ENCODE measurements around the gene MYO1H.

The MYO1H gene

DNA sequence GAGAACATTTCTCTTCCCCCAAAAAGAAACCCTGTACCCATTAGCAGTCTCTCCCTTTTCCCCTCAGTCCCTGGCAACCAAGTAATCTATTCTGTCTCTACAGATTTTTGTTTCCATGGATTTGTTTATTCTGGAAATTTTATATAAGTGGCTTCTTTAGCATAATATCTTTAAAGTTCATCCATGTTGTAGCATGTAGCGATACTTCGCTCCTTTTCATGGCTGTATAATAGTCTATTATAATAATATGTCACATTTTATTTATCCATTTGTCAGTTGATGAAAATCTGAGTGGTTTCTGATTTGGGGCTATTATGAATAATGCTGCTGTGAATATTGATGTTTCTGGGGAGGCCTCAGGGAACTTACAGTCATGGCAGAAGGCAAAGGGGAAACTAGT is 12.8 kb upstream of the MYO1H start:
- WGBS (ENCODE audit: extremely low coverage, insufficient coverage, low lambda C conversion rate): no CpG with 5 or more reads among the region's 2 CpGs
- no peak overlapping the region for H4K8ac ChIP-seq (ENCODE audit: low read depth, low read length)
- no peak overlapping the region for H4K5ac ChIP-seq (ENCODE audit: low read length)
- no peak overlapping the region for H3K4me2 ChIP-seq (ENCODE audit: low read length)
- no peak overlapping the region for H2AK5ac ChIP-seq (ENCODE audit: low read length)
- H3K27me3 ChIP-seq (ENCODE audit: insufficient read depth, low read length, poor library complexity): no peaks in the 10 kb centered on the region
- H3K27ac ChIP-seq (ENCODE audit: low read depth, low read length): no peak overlapping the region
- DNase-seq: no peak
- H3K4me3 ChIP-seq (ENCODE audit: low read length): no peak overlapping the region
- H3K79me1 ChIP-seq (ENCODE audit: low read length): no peaks in the 10 kb centered on the region
- no peaks in the 10 kb centered on the region for H3K79me2 ChIP-seq (ENCODE audit: control insufficient read depth, insufficient read depth, low read length)
- no peak overlapping the region for H3K56ac ChIP-seq (ENCODE audit: low read length)
- no peak overlapping the region for H3K23ac ChIP-seq (ENCODE audit: low read length)
- H3K4me1 ChIP-seq (ENCODE audit: control insufficient read depth, low read depth, low read length): no peaks in the 10 kb centered on the region
- H2BK15ac ChIP-seq (replicated peaks; ENCODE audit: low read depth): no peak overlapping the region
- H3K4ac ChIP-seq (ENCODE audit: low read depth, low read length): no peak overlapping the region
- H2BK120ac ChIP-seq (ENCODE audit: low read depth, low read length): no peak overlapping the region
- H2BK5ac ChIP-seq (ENCODE audit: low read length): no peak overlapping the region
- H3K9ac ChIP-seq (ENCODE audit: low read length): no peak overlapping the region
- H3K36me3 ChIP-seq (ENCODE audit: control insufficient read depth, insufficient read depth, low read length): no peaks in the 10 kb centered on the region
- H3K18ac ChIP-seq (ENCODE audit: low read length): no peak overlapping the region

DNA sequence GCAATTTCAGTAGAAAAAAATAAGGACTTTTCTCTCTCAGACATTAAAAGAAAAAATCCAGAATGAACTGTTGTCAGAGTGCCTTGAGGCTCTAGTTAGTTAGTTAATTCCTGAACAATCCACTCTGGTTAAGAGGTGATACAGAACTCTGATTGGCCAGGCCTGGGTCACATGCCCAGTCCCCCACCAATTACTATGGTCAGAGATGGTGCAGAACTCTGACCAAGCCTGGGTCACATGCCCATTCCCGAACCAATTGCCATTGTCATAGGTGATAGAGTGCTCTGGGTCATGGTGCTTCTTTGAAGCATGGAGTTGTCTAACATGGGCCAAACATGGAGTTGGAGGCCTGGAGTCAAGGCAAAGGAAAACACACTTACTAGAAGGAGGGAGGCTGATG is 11.1 kb upstream of the MYO1H start:
- no peak overlapping the region for H3K4ac ChIP-seq (ENCODE audit: low read depth, low read length)
- H2AK5ac ChIP-seq (ENCODE audit: low read length): no peak overlapping the region
- H2BK5ac ChIP-seq (ENCODE audit: low read length): no peak overlapping the region
- no peak overlapping the region for H3K4me3 ChIP-seq (ENCODE audit: low read length)
- no peaks in the 10 kb centered on the region for H3K4me1 ChIP-seq (ENCODE audit: control insufficient read depth, low read depth, low read length)
- H3K27me3 ChIP-seq (ENCODE audit: insufficient read depth, low read length, poor library complexity): no peaks in the 10 kb centered on the region
- no peak overlapping the region for H3K4me2 ChIP-seq (ENCODE audit: low read length)
- H3K9ac ChIP-seq (ENCODE audit: low read length): no peak overlapping the region
- H3K23ac ChIP-seq (ENCODE audit: low read length): no peak overlapping the region
- no peaks in the 10 kb centered on the region for H3K79me2 ChIP-seq (ENCODE audit: control insufficient read depth, insufficient read depth, low read length)
- no peak overlapping the region for H3K56ac ChIP-seq (ENCODE audit: low read length)
- DNase-seq: no peak
- no peak overlapping the region for H2BK120ac ChIP-seq (ENCODE audit: low read depth, low read length)
- H4K8ac ChIP-seq (ENCODE audit: low read depth, low read length): no peak overlapping the region
- H3K27ac ChIP-seq (ENCODE audit: low read depth, low read length): no peak overlapping the region
- H3K36me3 ChIP-seq (ENCODE audit: control insufficient read depth, insufficient read depth, low read length): no peaks in the 10 kb centered on the region
- H2BK15ac ChIP-seq (replicated peaks; ENCODE audit: low read depth): no peak overlapping the region
- no peaks in the 10 kb centered on the region for H3K79me1 ChIP-seq (ENCODE audit: low read length)
- H4K5ac ChIP-seq (ENCODE audit: low read length): no peak overlapping the region
- H3K18ac ChIP-seq (ENCODE audit: low read length): no peak overlapping the region
- WGBS (ENCODE audit: extremely low coverage, insufficient coverage, low lambda C conversion rate): no CpG with 5 or more reads among the region's 1 CpG

DNA sequence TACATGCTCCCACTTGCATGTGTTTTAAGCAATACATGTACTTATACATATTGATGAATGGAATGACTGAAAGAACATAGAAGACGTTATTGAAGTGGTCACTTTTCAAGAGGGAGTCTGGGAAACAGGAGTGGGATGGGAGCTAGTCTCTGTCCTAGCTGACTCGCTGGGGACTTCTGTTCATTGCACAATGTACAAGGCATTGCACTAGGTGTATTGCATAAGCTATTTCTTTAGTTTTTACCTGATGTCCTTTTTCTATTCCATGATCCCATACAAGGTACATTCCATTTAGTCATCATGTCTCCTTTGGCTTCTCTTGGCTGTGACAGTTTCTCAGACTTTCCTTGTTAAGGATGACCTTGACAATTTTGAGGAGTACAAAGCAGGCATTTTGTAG is 4.0 kb upstream of the MYO1H start:
- no peak overlapping the region for H3K4me3 ChIP-seq (ENCODE audit: low read length)
- no peak for DNase-seq
- no peak overlapping the region for H3K18ac ChIP-seq (ENCODE audit: low read length)
- no peaks in the 10 kb centered on the region for H3K79me2 ChIP-seq (ENCODE audit: control insufficient read depth, insufficient read depth, low read length)
- H3K23ac ChIP-seq (ENCODE audit: low read length): no peak overlapping the region
- H4K5ac ChIP-seq (ENCODE audit: low read length): no peak overlapping the region
- no peak overlapping the region for H3K4ac ChIP-seq (ENCODE audit: low read depth, low read length)
- no peak overlapping the region for H3K56ac ChIP-seq (ENCODE audit: low read length)
- H3K9ac ChIP-seq (ENCODE audit: low read length): no peak overlapping the region
- no peak overlapping the region for H2AK5ac ChIP-seq (ENCODE audit: low read length)
- H3K79me1 ChIP-seq (ENCODE audit: low read length): no peaks in the 10 kb centered on the region
- no peak overlapping the region for H2BK120ac ChIP-seq (ENCODE audit: low read depth, low read length)
- no peaks in the 10 kb centered on the region for H3K4me1 ChIP-seq (ENCODE audit: control insufficient read depth, low read depth, low read length)
- H3K27me3 ChIP-seq (ENCODE audit: insufficient read depth, low read length, poor library complexity): no peaks in the 10 kb centered on the region
- no peak overlapping the region for H3K27ac ChIP-seq (ENCODE audit: low read depth, low read length)
- no peak overlapping the region for H3K4me2 ChIP-seq (ENCODE audit: low read length)
- no peaks in the 10 kb centered on the region for H3K36me3 ChIP-seq (ENCODE audit: control insufficient read depth, insufficient read depth, low read length)
- H2BK15ac ChIP-seq (replicated peaks; ENCODE audit: low read depth): no peak overlapping the region
- WGBS (ENCODE audit: extremely low coverage, insufficient coverage, low lambda C conversion rate): no CpG with 5 or more reads among the region's 2 CpGs
- no peak overlapping the region for H2BK5ac ChIP-seq (ENCODE audit: low read length)
- no peak overlapping the region for H4K8ac ChIP-seq (ENCODE audit: low read depth, low read length)

DNA sequence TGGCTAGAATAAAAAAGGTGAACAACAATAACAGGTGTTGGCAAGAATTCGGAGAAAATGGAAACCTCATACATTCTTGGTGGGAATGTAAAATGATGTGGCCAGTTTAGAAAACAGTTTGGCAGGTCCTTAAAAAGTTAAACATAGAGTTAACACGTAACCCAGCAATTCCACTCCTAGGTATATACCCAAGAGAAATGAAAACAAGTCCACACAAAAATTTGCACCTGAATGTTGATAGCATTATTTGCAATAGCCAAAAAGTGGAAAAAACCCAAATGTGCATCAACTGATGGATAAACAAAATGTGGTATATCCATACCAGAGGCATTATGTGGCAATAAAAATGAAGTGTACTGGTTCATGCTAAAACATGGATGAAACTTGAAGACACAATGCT is 2.3 kb upstream of the MYO1H start:
- H3K27me3 ChIP-seq (ENCODE audit: insufficient read depth, low read length, poor library complexity): no peaks in the 10 kb centered on the region

DNA sequence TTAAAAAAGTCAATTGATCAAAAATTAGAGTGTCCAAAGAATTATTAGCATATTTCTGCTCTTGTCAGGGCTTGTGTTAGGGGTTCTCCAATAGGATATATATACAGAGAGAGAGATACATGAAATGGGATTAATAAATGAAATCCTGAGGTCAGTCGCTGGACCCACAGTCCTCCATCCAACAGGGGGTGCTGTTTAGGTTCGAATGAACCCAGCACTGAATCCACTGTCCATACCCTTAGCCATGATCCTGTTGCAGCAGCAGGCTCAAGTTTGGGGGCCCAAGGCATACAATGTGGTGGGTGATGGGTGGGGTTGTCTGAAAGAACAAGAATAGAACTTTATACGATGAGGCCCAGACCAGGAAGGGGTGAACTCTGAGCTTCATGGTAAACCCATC is 780 bp upstream of the MYO1H start:
- peak; percentile 10 for DNase-seq
- no peaks in the 10 kb centered on the region for H3K36me3 ChIP-seq (ENCODE audit: control insufficient read depth, insufficient read depth, low read length)
- no peak overlapping the region for H3K4me2 ChIP-seq (ENCODE audit: low read length)
- no peak overlapping the region for H3K18ac ChIP-seq (ENCODE audit: low read length)
- no peak overlapping the region for H3K4ac ChIP-seq (ENCODE audit: low read depth, low read length)
- no peak overlapping the region for H3K4me3 ChIP-seq (ENCODE audit: low read length)
- no peak overlapping the region for H3K23ac ChIP-seq (ENCODE audit: low read length)
- no peaks in the 10 kb centered on the region for H3K27me3 ChIP-seq (ENCODE audit: insufficient read depth, low read length, poor library complexity)
- no CpG with 5 or more reads among the region's 3 CpGs for WGBS (ENCODE audit: extremely low coverage, insufficient coverage, low lambda C conversion rate)
- H2AK5ac ChIP-seq (ENCODE audit: low read length): no peak overlapping the region
- H4K5ac ChIP-seq (ENCODE audit: low read length): no peak overlapping the region
- H4K8ac ChIP-seq (ENCODE audit: low read depth, low read length): no peak overlapping the region
- no peak overlapping the region for H2BK5ac ChIP-seq (ENCODE audit: low read length)
- H3K79me1 ChIP-seq (ENCODE audit: low read length): no peaks in the 10 kb centered on the region
- H3K9ac ChIP-seq (ENCODE audit: low read length): no peak overlapping the region
- H3K79me2 ChIP-seq (ENCODE audit: control insufficient read depth, insufficient read depth, low read length): no peaks in the 10 kb centered on the region
- no peak overlapping the region for H2BK15ac ChIP-seq (replicated peaks; ENCODE audit: low read depth)
- H3K4me1 ChIP-seq (ENCODE audit: control insufficient read depth, low read depth, low read length): no peaks in the 10 kb centered on the region
- H3K27ac ChIP-seq (ENCODE audit: low read depth, low read length): no peak overlapping the region
- H2BK120ac ChIP-seq (ENCODE audit: low read depth, low read length): no peak overlapping the region
- no peak overlapping the region for H3K56ac ChIP-seq (ENCODE audit: low read length)

More for the DNA sequence above, 2.3 kb upstream of the MYO1H start:
- Histone ChIP-seq H2BK15ac (replicated peaks; ENCODE audit: low read depth) (no peak overlapping the region), H3K4me3 (ENCODE audit: low read length) (no peak overlapping the region), H3K79me1 (ENCODE audit: low read length) (no peaks in the 10 kb centered on the region), H3K23ac (ENCODE audit: low read length) (no peak overlapping the region), H3K18ac (ENCODE audit: low read length) (no peak overlapping the region), H4K5ac (ENCODE audit: low read length) (no peak overlapping the region), H2AK5ac (ENCODE audit: low read length) (no peak overlapping the region), H3K79me2 (ENCODE audit: control insufficient read depth, insufficient read depth, low read length) (no peaks in the 10 kb centered on the region), H3K27ac (ENCODE audit: low read depth, low read length) (no peak overlapping the region), H2BK5ac (ENCODE audit: low read length) (no peak overlapping the region), H3K56ac (ENCODE audit: low read length) (no peak overlapping the region), H3K4ac (ENCODE audit: low read depth, low read length) (no peak overlapping the region), H4K8ac (ENCODE audit: low read depth, low read length) (no peak overlapping the region), H3K36me3 (ENCODE audit: control insufficient read depth, insufficient read depth, low read length) (no peaks in the 10 kb centered on the region), H3K4me1 (ENCODE audit: control insufficient read depth, low read depth, low read length) (no peaks in the 10 kb centered on the region), H2BK120ac (ENCODE audit: low read depth, low read length) (no peak overlapping the region), H3K4me2 (ENCODE audit: low read length) (no peak overlapping the region), H3K9ac (ENCODE audit: low read length) (no peak overlapping the region)
- no peak for DNase-seq
- no CpG with 5 or more reads among the region's 2 CpGs for WGBS (ENCODE audit: extremely low coverage, insufficient coverage, low lambda C conversion rate)

DNA sequence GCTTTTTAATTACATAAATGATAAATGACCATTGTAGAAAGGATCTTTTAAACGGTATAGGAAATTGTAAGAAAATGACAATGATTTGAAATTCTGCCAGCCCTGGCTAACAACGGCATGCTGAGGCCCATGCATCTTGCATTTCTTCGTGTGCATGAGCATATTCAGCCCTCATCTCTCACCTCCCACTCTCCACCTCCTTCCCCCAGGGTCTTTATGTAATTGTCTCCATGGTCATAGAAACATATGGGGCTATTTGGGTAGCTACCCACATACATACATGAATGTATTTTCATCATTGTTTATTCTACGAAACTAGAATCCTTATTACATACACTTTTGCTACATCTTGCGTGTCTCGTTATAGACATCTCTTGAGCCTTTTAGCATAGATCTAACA is 4.5 kb downstream of the MYO1H start:
- Histone ChIP-seq H4K8ac (ENCODE audit: low read depth, low read length) (no peak overlapping the region), H3K9ac (ENCODE audit: low read length) (no peak overlapping the region), H3K27ac (ENCODE audit: low read depth, low read length) (no peak overlapping the region), H3K36me3 (ENCODE audit: control insufficient read depth, insufficient read depth, low read length) (no peaks in the 10 kb centered on the region), H2BK15ac (replicated peaks; ENCODE audit: low read depth) (no peak overlapping the region), H3K18ac (ENCODE audit: low read length) (no peak overlapping the region), H3K27me3 (ENCODE audit: insufficient read depth, low read length, poor library complexity) (no peaks in the 10 kb centered on the region), H3K4me3 (ENCODE audit: low read length) (no peak overlapping the region), H3K79me1 (ENCODE audit: low read length) (no peaks in the 10 kb centered on the region), H4K5ac (ENCODE audit: low read length) (no peak overlapping the region), H2BK5ac (ENCODE audit: low read length) (no peak overlapping the region), H2AK5ac (ENCODE audit: low read length) (no peak overlapping the region), H3K23ac (ENCODE audit: low read length) (no peak overlapping the region), H3K4me2 (ENCODE audit: low read length) (no peak overlapping the region), H3K79me2 (ENCODE audit: control insufficient read depth, insufficient read depth, low read length) (no peaks in the 10 kb centered on the region), H3K4me1 (ENCODE audit: control insufficient read depth, low read depth, low read length) (no peaks in the 10 kb centered on the region), H2BK120ac (ENCODE audit: low read depth, low read length) (no peak overlapping the region), H3K56ac (ENCODE audit: low read length) (no peak overlapping the region), H3K4ac (ENCODE audit: low read depth, low read length) (no peak overlapping the region)
- DNase-seq: no peak
- WGBS (ENCODE audit: extremely low coverage, insufficient coverage, low lambda C conversion rate): no CpG with 5 or more reads among the region's 6 CpGs

All from mesendoderm (in vitro differentiated cells).